PC-3 (cell line): ENCODE measurements around the gene MYL6.

Source experiments
- CTCF ChIP-seq: fragments of 300-600 bp; sonication (generic); conservative IDR thresholded peaks from 2 replicates; pipeline ENCODE4 v1.5.1; 2017; ENCODE audit warnings: antibody characterized with exemption, low read depth, mild to moderate bottlenecking, low read length
- EZH2 ChIP-seq: fragments of 300-600 bp; sonication (generic); IDR thresholded peaks from one replicate; pipeline ENCODE4 v1.6.1; 2017; ENCODE audit warnings: antibody characterized with exemption, mild to moderate bottlenecking, low read length; ENCODE audit not compliant: unreplicated experiment
- EZH2phosphoT487 ChIP-seq: fragments of 300-600 bp; sonication (generic); IDR thresholded peaks from 2 replicates; pipeline ENCODE4 v1.6.1; 2018; ENCODE audit warnings: mild to moderate bottlenecking, antibody characterized with exemption, low read length, borderline replicate concordance

DNA sequence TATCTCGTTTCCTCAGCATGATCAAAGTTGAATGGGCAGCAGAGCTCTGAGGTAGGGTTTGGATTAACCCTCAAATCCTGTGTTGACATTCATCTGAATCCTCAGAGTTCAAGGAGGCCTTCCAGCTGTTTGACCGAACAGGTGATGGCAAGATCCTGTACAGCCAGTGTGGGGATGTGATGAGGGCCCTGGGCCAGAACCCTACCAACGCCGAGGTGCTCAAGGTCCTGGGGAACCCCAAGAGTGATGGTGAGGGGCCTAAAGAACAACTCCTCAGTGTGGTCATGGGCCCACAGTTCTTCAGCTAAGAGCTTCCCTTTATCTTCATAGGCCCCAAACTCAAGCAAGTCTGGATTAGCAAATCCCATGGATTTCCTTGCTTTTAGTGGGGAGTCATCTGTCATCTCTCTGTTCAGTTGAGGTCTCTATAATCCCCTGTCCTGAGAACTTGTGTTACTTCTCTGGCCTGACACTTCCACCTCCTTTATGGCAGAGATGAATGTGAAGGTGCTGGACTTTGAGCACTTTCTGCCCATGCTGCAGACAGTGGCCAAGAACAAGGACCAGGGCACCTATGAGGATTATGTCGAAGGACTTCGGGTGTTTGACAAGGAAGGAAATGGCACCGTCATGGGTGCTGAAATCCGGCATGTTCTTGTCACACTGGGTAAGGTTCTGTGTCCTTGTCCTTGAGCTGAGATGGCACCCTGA, 1.5 kb downstream of the MYL6 start:
- TF ChIP-seq CTCF (no peak), EZH2 (no peak), EZH2phosphoT487 (no peak)
